Right ventricle myocardium superior (tissue), 1 donor: ENCODE results near the gene GCC2. TPM values are rescaled to one million over a fixed set of nuclear protein-coding genes. Genes with fewer than 3 reads are reported as not detected.
"Not testable (repeated sequence)": the region's sequence is repeated elsewhere in the genome, so short reads cannot be mapped to it uniquely, and the experiment has no call there.

Experiments
- ATAC-seq: fragments of 200-7000 bp; cut with Tn5 transposase; one replicate; pipeline ENCODE4 v1.9.1; 2020; ENCODE audit warnings: mild to moderate bottlenecking; ENCODE audit not compliant: poor library complexity
- DNase-seq: peaks from one replicate; pipeline ENCODE4 v3.0.0-alpha.2; 2020
- intact Hi-C: fragments of 100-400 bp; cut with DNase I; formaldehyde crosslinking; loops from one replicate; pipeline ENCODE4 v1.11.2; 2022
- total RNA-seq: library from RNA; stranded (reverse); fragmentation: NEBNext Ultra II Directional; extraction: Animal tissue kit (Norgen Biotek cat#: 25700); gene quantifications from one replicate; pipeline ENCODE4 v1.2.1, GENCODE V29; 2021
- donor health status: DM: no; HTN: yes; CAD: no; lungs with severe emphysema.

The GCC2 gene
- total RNA-seq, 1 donor from 2014 or later = 22.7 TPM

- intact Hi-C loops = no loop called here
- DNase-seq (no peak), ATAC-seq (no peak)
Observed at GRCh38 chr2:108548208-108549003, 99.4 kb downstream of the GCC2 start.

GRCh38 chr2:108552566-108552965 lies 103.6 kb downstream of the GCC2 start:
- ATAC-seq = no peak

GRCh38 chr2:108553209-108553919 lies 104.4 kb downstream of the GCC2 start:
- intact Hi-C loops = no loop called here
- DNase-seq = no peak

More at GRCh38 chr2:108552566-108552965, 103.6 kb downstream of the GCC2 start:
- intact Hi-C loops = no loop called here
- DNase-seq = no peak

GRCh38 chr2:108554528-108554927 lies 105.5 kb downstream of the GCC2 start:
- ATAC-seq (peak; percentile 89), DNase-seq (peak; percentile 78)
- intact Hi-C loops = no loop called here

More at GRCh38 chr2:108553209-108553919, 104.4 kb downstream of the GCC2 start:
- ATAC-seq = peak; percentile 76

- intact Hi-C loops = no loop called here
- peak; percentile 41 for ATAC-seq
- no peak for DNase-seq
Observed at GRCh38 chr2:108555572-108555971, 106.6 kb downstream of the GCC2 start.

DNA sequence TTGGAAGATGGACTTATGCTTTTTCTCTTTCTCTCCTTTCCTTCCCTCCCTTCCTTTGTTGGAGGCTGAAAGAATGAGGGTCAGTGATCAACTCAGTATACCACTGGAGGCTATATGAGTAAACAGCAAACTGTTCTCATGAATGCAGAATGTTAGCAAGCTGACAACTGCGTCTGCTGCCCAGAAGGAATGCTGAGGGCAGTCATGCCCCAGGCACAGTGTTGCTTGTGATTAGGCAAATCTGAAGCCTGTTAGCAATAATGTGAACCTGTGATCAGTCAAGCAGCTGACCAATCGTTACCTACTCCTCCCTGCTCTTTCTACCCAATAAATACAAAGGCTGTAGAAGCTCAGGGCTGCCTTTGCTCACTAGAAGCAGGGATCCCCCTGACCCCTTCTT lies 107.6 kb downstream of the GCC2 start:
- intact Hi-C loops, ATAC-seq, DNase-seq: not testable (repeated sequence)

Other genes with a start within 250 kb of the GCC2 start
- not detected for gene SULT1C3, start 209.2 kb upstream of the GCC2 start, total RNA-seq
- 0.48 TPM for gene SULT1C2, start 160.3 kb upstream of the GCC2 start, total RNA-seq
- gene SULT1C4, start 71.3 kb upstream of the GCC2 start, total RNA-seq = 2.7 TPM
- gene LIMS1, start 85.3 kb downstream of the GCC2 start, total RNA-seq = 75.7 TPM